Keratinocyte (primary cell): ENCODE results near the gene COA5. TPM values are rescaled to one million over a fixed set of nuclear protein-coding genes. Genes with fewer than 3 reads are reported as not detected.
"Not testable (repeated sequence)": the region's sequence is repeated elsewhere in the genome, so short reads cannot be mapped to it uniquely, and the experiment has no call there.

Experiments used
- DNase-seq: peaks from one replicate; pipeline ENCODE4 v3.0.0-alpha.2; 2011; ENCODE audit warnings: low read depth, missing footprints, low spot score
- FAIRE-seq: peaks from 2 replicates; lab custom pipeline; 2011; peaks lifted over from hg19 to GRCh38; lab: Jason Lieb, UNC
- H2AFZ ChIP-seq: 2 replicates; pipeline ENCODE4 v1.6.0; 2012; ENCODE audit warnings: low read length, control low read depth, inconsistent platforms; ENCODE audit not compliant: control insufficient read depth
- H3K27ac ChIP-seq: 2 replicates; pipeline ENCODE4 v1.5.1; 2011; ENCODE audit warnings: low read length; ENCODE audit not compliant: control insufficient read depth, insufficient read depth
- H3K27me3 ChIP-seq: 3 replicates; pipeline ENCODE4 v1.6.0; 2011; ENCODE audit warnings: low read length; ENCODE audit not compliant: control insufficient read depth, insufficient read depth; ENCODE audit errors: extremely low read depth
- H3K36me3 ChIP-seq, 2 experiments: 2 replicates in 1 of 2; 3 replicates in 1 of 2; pipeline ENCODE4 v1.5.1; 2011; ENCODE audit warnings: low read length in 2 of 2, mild to moderate bottlenecking in 1 of 2; ENCODE audit not compliant: control insufficient read depth in 2 of 2, insufficient read depth in 2 of 2; ENCODE audit errors: extremely low read depth in 1 of 2
- H3K4me1 ChIP-seq: 3 replicates; pipeline ENCODE4 v1.5.1; 2011; ENCODE audit warnings: low read length; ENCODE audit not compliant: control insufficient read depth, insufficient read depth; ENCODE audit errors: extremely low read depth
- H3K4me2 ChIP-seq: 3 replicates; pipeline ENCODE4 v1.6.0; 2011; ENCODE audit warnings: low read depth, low read length; ENCODE audit not compliant: control insufficient read depth, insufficient read depth; ENCODE audit errors: extremely low read depth
- H3K4me3 ChIP-seq, 3 experiments: fragments of 200-600 bp in 1 of 3; sonication (generic) in 1 of 3; 2 replicates in 2 of 3; 3 replicates in 1 of 3; pipeline ENCODE4 v1.5.1; 2011 to 2016; ENCODE audit warnings: low read length in 3 of 3, mild to moderate bottlenecking in 3 of 3, control low read depth in 2 of 3, inconsistent platforms in 1 of 3, low read depth in 1 of 3, mixed read lengths in 1 of 3, mixed run types in 1 of 3, moderate library complexity in 1 of 3; ENCODE audit not compliant: control insufficient read depth in 2 of 3, insufficient read depth in 2 of 3; ENCODE audit errors: extremely low read depth in 1 of 3
- H3K79me2 ChIP-seq: 2 replicates; pipeline ENCODE4 v1.6.0; 2012; ENCODE audit warnings: low read length; ENCODE audit not compliant: control insufficient read depth, insufficient read depth
- H3K9ac ChIP-seq: 3 replicates; pipeline ENCODE4 v1.6.0; 2011; ENCODE audit warnings: low read length; ENCODE audit not compliant: control insufficient read depth, insufficient read depth; ENCODE audit errors: extremely low read depth
- H3K9me1 ChIP-seq: 3 replicates; pipeline ENCODE4 v1.6.0; 2011; ENCODE audit warnings: low read length; ENCODE audit not compliant: control insufficient read depth, insufficient read depth; ENCODE audit errors: extremely low read depth
- H3K9me3 ChIP-seq: 2 replicates; pipeline ENCODE4 v1.5.1; 2012; ENCODE audit warnings: low read depth, low read length; ENCODE audit not compliant: control insufficient read depth
- H4K20me1 ChIP-seq: 3 replicates; pipeline ENCODE4 v1.6.0; 2011; ENCODE audit warnings: low read length; ENCODE audit not compliant: control insufficient read depth, insufficient read depth; ENCODE audit errors: extremely low read depth
- EZH2 ChIP-seq: IDR thresholded peaks from one replicate; pipeline ENCODE4 v1.6.1; 2012; ENCODE audit warnings: inconsistent platforms, mild to moderate bottlenecking, low read length, moderate library complexity
- dilution Hi-C: fragments of 300-500 bp; cut with MboI; formaldehyde crosslinking; loops from one replicate; pipeline ENCODE4 v1.7.0; 2020; ENCODE audit warnings: low sequenced_read_pairs; ENCODE audit not compliant: extremely low pct_ligation_motif_present
- polyA plus RNA-seq, 5 experiments: library from polyadenylated mRNA; depleted of rRNA in 3 of 5; stranded (reverse) in 3 of 5; stranded (forward) in 1 of 5; unstranded in 1 of 5; fragments of >200 nt; gene quantifications; 1 replicate in 1 of 5; 2 replicates in 3 of 5; 3 replicates in 1 of 5; pipeline versions ENCODE4 v1.2.1 to v1.2.3, GENCODE V29; 2011 to 2012; ENCODE audit warnings: missing spikeins in 2 of 5, low read depth in 1 of 5, low replicate concordance in 1 of 5
- TF ChIP-seq, protein P1 (sequence below), 3 experiments: IDR thresholded peaks in 1 of 3; conservative IDR thresholded peaks in 1 of 3; optimal IDR thresholded peaks in 1 of 3; 2 replicates in 2 of 3; 3 replicates in 1 of 3; pipeline versions ENCODE3 to v1.5.1; 2011; ENCODE audit warnings: low read length in 3 of 3, mild to moderate bottlenecking in 3 of 3, moderate library complexity in 2 of 3, control low read depth in 1 of 3, inconsistent platforms in 1 of 3; ENCODE audit not compliant: insufficient read depth in 2 of 3; ENCODE audit errors: extremely low read depth in 1 of 3

COA5 gene
- polyA plus RNA-seq, 1 donor (not counting 4 experiments of a cell fraction or from before 2014, with no cell fraction given): 25.1 TPM

DNA sequence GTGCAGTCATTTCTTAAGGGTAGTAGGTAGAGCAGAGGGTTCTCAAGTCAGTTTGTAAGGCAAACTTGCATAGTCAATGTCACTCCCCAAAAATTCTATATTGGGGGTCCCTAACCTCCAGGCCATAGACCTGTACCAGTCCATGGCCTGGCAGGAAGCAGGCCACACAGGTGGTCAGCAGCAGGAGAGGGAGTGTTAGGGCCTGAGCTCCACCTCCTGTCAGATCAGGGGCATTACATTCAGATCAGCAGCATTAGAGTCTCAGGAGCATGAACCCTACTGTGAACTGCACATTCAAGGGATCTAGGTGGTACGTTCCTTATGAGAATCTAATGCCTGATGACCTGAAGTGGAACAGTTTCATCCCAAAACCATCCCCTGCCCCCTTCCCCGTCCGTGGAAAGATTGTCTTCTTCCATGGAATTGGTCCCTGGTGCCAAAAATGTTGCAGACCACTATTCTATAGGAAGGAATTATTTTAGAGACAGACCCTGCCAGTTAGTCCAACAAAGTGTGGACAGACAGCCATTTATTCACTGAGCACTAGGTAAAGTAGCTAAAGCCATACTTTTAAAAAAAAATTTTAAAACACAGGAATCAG is 6.7 kb downstream of the COA5 start:
- H3K27me3 ChIP-seq: no peaks in the 10 kb centered on the region
- H3K4me3 ChIP-seq: no peak overlapping the region
- no peaks in the 10 kb centered on the region for H4K20me1 ChIP-seq
- dilution Hi-C loops: no loop called here
- no peak overlapping the region for H3K27ac ChIP-seq
- peaks cover 2% of the 10 kb centered on the region for H3K4me1 ChIP-seq
- peaks cover 14 to 15% of the 10 kb centered on the region in 2 experiments for H3K36me3 ChIP-seq
- no peak overlapping the region for H2AFZ ChIP-seq
- DNase-seq (no peak), FAIRE-seq (peak; percentile 79)
- TF ChIP-seq, protein P1, sequence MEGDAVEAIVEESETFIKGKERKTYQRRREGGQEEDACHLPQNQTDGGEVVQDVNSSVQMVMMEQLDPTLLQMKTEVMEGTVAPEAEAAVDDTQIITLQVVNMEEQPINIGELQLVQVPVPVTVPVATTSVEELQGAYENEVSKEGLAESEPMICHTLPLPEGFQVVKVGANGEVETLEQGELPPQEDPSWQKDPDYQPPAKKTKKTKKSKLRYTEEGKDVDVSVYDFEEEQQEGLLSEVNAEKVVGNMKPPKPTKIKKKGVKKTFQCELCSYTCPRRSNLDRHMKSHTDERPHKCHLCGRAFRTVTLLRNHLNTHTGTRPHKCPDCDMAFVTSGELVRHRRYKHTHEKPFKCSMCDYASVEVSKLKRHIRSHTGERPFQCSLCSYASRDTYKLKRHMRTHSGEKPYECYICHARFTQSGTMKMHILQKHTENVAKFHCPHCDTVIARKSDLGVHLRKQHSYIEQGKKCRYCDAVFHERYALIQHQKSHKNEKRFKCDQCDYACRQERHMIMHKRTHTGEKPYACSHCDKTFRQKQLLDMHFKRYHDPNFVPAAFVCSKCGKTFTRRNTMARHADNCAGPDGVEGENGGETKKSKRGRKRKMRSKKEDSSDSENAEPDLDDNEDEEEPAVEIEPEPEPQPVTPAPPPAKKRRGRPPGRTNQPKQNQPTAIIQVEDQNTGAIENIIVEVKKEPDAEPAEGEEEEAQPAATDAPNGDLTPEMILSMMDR (optimal IDR thresholded peaks at IDR 0.05 in 1 of 3, IDR thresholded peaks at IDR 0.05 in 1 of 3, conservative IDR thresholded peaks at IDR 0.05 in 1 of 3; ENCODE audit: extremely low read depth in 1 of 3, insufficient read depth in 2 of 3, low read length in 3 of 3): peak; percentile 60 to 85 (median 65)
- no peak for TF ChIP-seq EZH2
- H3K79me2 ChIP-seq: peaks cover 24% of the 10 kb centered on the region
- no peak overlapping the region for H3K9ac ChIP-seq
- H3K9me3 ChIP-seq: no peaks in the 10 kb centered on the region
- no peaks in the 10 kb centered on the region for H3K9me1 ChIP-seq
- no peak overlapping the region for H3K4me2 ChIP-seq

DNA sequence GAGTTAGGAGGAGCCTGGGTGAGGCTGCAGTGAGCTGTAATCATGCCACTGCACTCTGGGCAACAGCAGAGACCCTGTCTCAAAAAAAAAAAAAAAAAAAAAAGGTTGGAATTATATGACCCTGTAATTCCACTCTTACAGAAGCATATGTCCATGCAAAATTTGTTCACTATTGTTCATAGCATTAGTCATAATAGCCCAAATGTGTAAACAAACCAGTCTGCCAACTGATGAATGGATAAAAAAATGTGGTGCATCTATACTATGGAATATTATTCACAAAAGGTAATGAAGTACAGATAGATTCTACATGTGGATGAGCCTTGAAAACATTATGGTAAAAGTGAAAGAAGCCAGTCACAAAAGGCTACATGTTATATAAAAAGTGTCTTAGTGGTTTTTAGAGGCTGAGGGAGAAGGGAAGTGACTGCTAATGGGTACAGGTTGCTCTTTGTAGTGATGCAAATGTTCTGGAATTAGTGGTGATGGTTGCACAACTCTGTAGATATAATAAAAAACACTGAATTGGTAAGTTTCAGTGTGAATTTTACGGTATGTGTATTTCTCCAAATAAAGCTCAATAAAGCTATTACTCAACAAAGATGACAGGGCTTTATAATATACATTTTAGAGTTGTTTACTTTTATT is 9.4 kb downstream of the COA5 start:
- H3K36me3 ChIP-seq: peaks cover 14 to 15% of the 10 kb centered on the region in 2 experiments
- FAIRE-seq: no peak
- H4K20me1 ChIP-seq: no peaks in the 10 kb centered on the region
- peaks cover 2% of the 10 kb centered on the region for H3K79me2 ChIP-seq
- no peaks in the 10 kb centered on the region for H3K9me1 ChIP-seq
- H3K9me3 ChIP-seq: no peaks in the 10 kb centered on the region
- dilution Hi-C loops: no loop called here
- no peaks in the 10 kb centered on the region for H3K4me1 ChIP-seq
- H3K9ac ChIP-seq: no peak overlapping the region
- no peak overlapping the region for H2AFZ ChIP-seq
- no peak overlapping the region for H3K27ac ChIP-seq
- H3K27me3 ChIP-seq: no peaks in the 10 kb centered on the region
- H3K4me2 ChIP-seq: no peak overlapping the region
- no peak overlapping the region for H3K4me3 ChIP-seq
- no peak for DNase-seq
- TF ChIP-seq EZH2: no peak
- TF ChIP-seq, protein P1 (optimal IDR thresholded peaks at IDR 0.05 in 1 of 3, IDR thresholded peaks at IDR 0.05 in 1 of 3, conservative IDR thresholded peaks at IDR 0.05 in 1 of 3; ENCODE audit: extremely low read depth in 1 of 3, insufficient read depth in 2 of 3, low read length in 3 of 3): no peak

DNA sequence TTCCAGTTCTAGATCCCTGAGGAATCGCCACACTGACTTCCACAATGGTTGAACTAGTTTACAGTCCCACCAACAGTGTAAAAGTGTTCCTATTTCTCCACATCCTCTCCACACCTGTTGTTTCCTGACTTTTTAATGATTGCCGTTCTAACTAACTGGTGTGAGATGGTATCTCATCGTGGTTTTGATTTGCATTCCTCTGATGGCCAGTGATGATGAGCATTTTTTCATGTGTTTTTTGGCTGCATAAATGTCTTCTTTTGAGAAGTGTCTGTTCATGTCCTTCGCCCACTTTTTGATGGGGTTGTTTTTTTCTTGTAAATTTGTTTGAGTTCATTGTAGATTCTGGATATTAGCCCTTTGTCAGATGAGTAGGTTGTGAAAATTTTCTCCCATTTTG is 13.6 kb downstream of the COA5 start:
- DNase-seq, H3K9ac ChIP-seq, H2AFZ ChIP-seq, H3K4me1 ChIP-seq, H3K36me3 ChIP-seq, H3K4me3 ChIP-seq, H3K9me1 ChIP-seq, FAIRE-seq, H3K27me3 ChIP-seq, H3K4me2 ChIP-seq, H3K27ac ChIP-seq, H3K9me3 ChIP-seq, dilution Hi-C loops, H3K79me2 ChIP-seq, H4K20me1 ChIP-seq: not testable (repeated sequence)
